GM23338 (cell line): ENCODE data around the gene PUM1. TPM values are rescaled to one million over a fixed set of nuclear protein-coding genes. Genes with fewer than 3 reads are reported as not detected.

ENCODE experiments used
- ATAC-seq: fragments of 200-7000 bp; cut with Tn5 transposase; 3 replicates; pipeline ENCODE4 v1.9.1; 2020
- DNase-seq: peaks from one replicate; pipeline ENCODE4 v3.0.0-alpha.2; 2015; ENCODE audit warnings: low spot score
- H2AFZ ChIP-seq: fragments of 200-600 bp; sonication (generic); 2 replicates; pipeline ENCODE4 v1.8.0; 2016; ENCODE audit warnings: antibody characterized with exemption, mild to moderate bottlenecking, moderate library complexity
- H3F3A ChIP-seq: fragments of 200-600 bp; sonication (generic); replicated peaks from 2 replicates; pipeline ENCODE4 v1.8.0; 2017; ENCODE audit warnings: antibody characterized with exemption, mixed run types, low read depth
- H3K27ac ChIP-seq: fragments of 200-600 bp; sonication (generic); 2 replicates; pipeline ENCODE4 v1.6.1; 2016; ENCODE audit warnings: low read depth
- H3K27me3 ChIP-seq: fragments of 200-600 bp; sonication (generic); 2 replicates; pipeline ENCODE4 v1.8.0; 2016; ENCODE audit warnings: mild to moderate bottlenecking, mixed run types, moderate library complexity; ENCODE audit not compliant: insufficient read depth
- H3K36me3 ChIP-seq: fragments of 200-600 bp; sonication (generic); 2 replicates; pipeline ENCODE4 v1.8.0; 2016; ENCODE audit warnings: mild to moderate bottlenecking; ENCODE audit not compliant: insufficient read depth
- H3K4me1 ChIP-seq: fragments of 200-600 bp; sonication (generic); 2 replicates; pipeline ENCODE4 v1.8.0; 2016; ENCODE audit warnings: mild to moderate bottlenecking, moderate library complexity; ENCODE audit not compliant: insufficient read depth
- H3K4me2 ChIP-seq: fragments of 200-600 bp; sonication (generic); 2 replicates; pipeline ENCODE4 v1.7.1; 2017; ENCODE audit warnings: mixed run types
- H3K4me3 ChIP-seq: fragments of 200-600 bp; sonication (generic); 2 replicates; pipeline ENCODE4 v1.6.1; 2016; ENCODE audit warnings: mixed run types
- H3K79me2 ChIP-seq: fragments of 200-600 bp; sonication (generic); replicated peaks from 2 replicates; pipeline ENCODE4 v1.8.0; 2017; ENCODE audit warnings: mild to moderate bottlenecking; ENCODE audit not compliant: insufficient read depth
- H3K9me2 ChIP-seq: fragments of 200-600 bp; sonication (generic); 2 replicates; pipeline ENCODE4 v1.8.0; 2017; ENCODE audit not compliant: insufficient read depth
- H4K20me1 ChIP-seq: fragments of 200-600 bp; sonication (generic); replicated peaks from 2 replicates; pipeline ENCODE4 v1.8.0; 2017; ENCODE audit warnings: mild to moderate bottlenecking; ENCODE audit not compliant: insufficient read depth
- H3K27ac Mint-ChIP-seq: 2 replicates; pipeline ENCODE4 v1.8.0; 2020; ENCODE audit warnings: inconsistent platforms, mild to moderate bottlenecking, moderate library complexity, mixed read lengths
- H3K27me3 Mint-ChIP-seq: 3 replicates; pipeline ENCODE4 v1.8.0; 2022; ENCODE audit warnings: low read depth, mild to moderate bottlenecking, moderate library complexity, mixed read lengths, inconsistent platforms; ENCODE audit not compliant: insufficient read depth, poor library complexity
- H3K36me3 Mint-ChIP-seq: 3 replicates; pipeline ENCODE4 v1.8.0; 2021; ENCODE audit warnings: low read depth, mild to moderate bottlenecking, inconsistent platforms, moderate library complexity, mixed read lengths
- H3K4me1 Mint-ChIP-seq: 3 replicates; pipeline ENCODE4 v1.8.0; 2020; ENCODE audit warnings: mild to moderate bottlenecking, inconsistent platforms, mixed read lengths
- H3K4me3 Mint-ChIP-seq: 3 replicates; pipeline ENCODE4 v1.8.0; 2021; ENCODE audit warnings: moderate library complexity, mild to moderate bottlenecking, inconsistent platforms, mixed read lengths
- H3K9me3 Mint-ChIP-seq: 3 replicates; pipeline ENCODE4 v1.8.0; 2020; ENCODE audit warnings: moderate library complexity, mild to moderate bottlenecking, inconsistent platforms, mixed read lengths
- CREB1 ChIP-seq: fragments of 250-450 bp; sonication (Bioruptor Pico); IDR thresholded peaks from 2 replicates; pipeline ENCODE4 v1.5.0; 2020; ENCODE audit warnings: low read depth, mild to moderate bottlenecking, moderate library complexity
- EZH2 ChIP-seq: fragments of 200-600 bp; sonication (generic); IDR thresholded peaks from one replicate; pipeline ENCODE4 v1.8.0; 2017; ENCODE audit warnings: antibody characterized with exemption, mild to moderate bottlenecking, low read depth; ENCODE audit not compliant: unreplicated experiment
- EZH2phosphoT487 ChIP-seq: fragments of 200-600 bp; sonication (generic); IDR thresholded peaks from one replicate; pipeline ENCODE4 v1.8.1; 2018; ENCODE audit warnings: antibody characterized with exemption; ENCODE audit not compliant: unreplicated experiment
- JUNB ChIP-seq: IDR thresholded peaks from one replicate; pipeline ENCODE4 v1.6.1; 2016; ENCODE audit warnings: antibody characterized with exemption; ENCODE audit not compliant: unreplicated experiment
- NANOG ChIP-seq: IDR thresholded peaks from 2 replicates; pipeline ENCODE4 v1.6.1; 2016; ENCODE audit warnings: antibody characterized with exemption, borderline replicate concordance
- STAT1 ChIP-seq: IDR thresholded peaks from one replicate; pipeline ENCODE4 v1.6.1; 2016; ENCODE audit warnings: antibody characterized with exemption; ENCODE audit not compliant: unreplicated experiment
- ZNF331 ChIP-seq: fragments of 250-450 bp; sonication (Bioruptor Pico); IDR thresholded peaks from 2 replicates; pipeline ENCODE4 v1.5.0; 2020; ENCODE audit warnings: low read depth, mild to moderate bottlenecking, moderate library complexity
- polyA plus RNA-seq: library from polyadenylated mRNA; unstranded; fragments of >200 nt; fragmentation: Nextera tagmentation; extraction: Ambion mirVana; gene quantifications from 2 replicates; pipeline ENCODE4 v1.2.1, GENCODE V29; 2016
- total RNA-seq: library from RNA; depleted of rRNA; stranded (reverse); fragments of >200 nt; shearing (Covaris generic); gene quantifications from 2 replicates; pipeline ENCODE4 v1.2.3, GENCODE V29; 2014
- TF ChIP-seq, protein P1 (sequence below), 2 experiments: fragments of 200-600 bp in 1 of 2; sonication (generic) in 1 of 2; conservative IDR thresholded peaks; 2 replicates each; pipeline versions ENCODE4 v1.5.1 to v1.6.1; 2016 to 2017; ENCODE audit warnings: antibody characterized with exemption in 2 of 2, low read depth in 2 of 2, mild to moderate bottlenecking in 2 of 2, moderate library complexity in 1 of 2
- TF ChIP-seq, protein P2 (sequence below): fragments of 250-450 bp; sonication (Bioruptor Pico); IDR thresholded peaks from 2 replicates; pipeline ENCODE4 v1.5.0; 2020; ENCODE audit warnings: mild to moderate bottlenecking, moderate library complexity
- TF ChIP-seq, protein P3 (sequence below): IDR thresholded peaks from 2 replicates; pipeline ENCODE4 v1.6.1; 2016; ENCODE audit warnings: antibody characterized with exemption
- TF ChIP-seq, protein P4 (sequence below): IDR thresholded peaks from one replicate; pipeline ENCODE4 v1.6.1; 2018; ENCODE audit warnings: antibody characterized with exemption; ENCODE audit not compliant: unreplicated experiment

Gene PUM1
- total and polyA plus RNA-seq, 2 experiments from 2014 or later: 44.4 to 117 TPM

DNA sequence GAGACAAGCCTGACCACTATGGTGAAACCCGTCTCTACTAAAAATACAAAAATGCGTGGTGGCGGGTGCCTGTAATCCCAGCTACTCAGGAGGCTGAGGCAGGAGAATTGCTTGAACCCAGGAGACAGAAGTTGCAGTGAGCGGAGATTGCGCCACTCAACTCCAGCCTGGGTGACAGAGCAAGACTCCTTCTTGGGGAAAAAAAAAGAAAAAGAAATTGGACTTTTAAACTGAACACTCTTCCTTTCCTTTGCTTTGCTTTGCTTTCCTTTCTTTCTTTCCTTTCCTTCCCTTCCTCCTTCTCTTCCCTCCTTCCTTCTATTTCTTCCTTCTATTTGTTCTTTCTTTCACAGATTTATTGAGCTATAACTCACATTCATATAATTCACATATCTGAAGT lies 43.3 kb upstream of the PUM1 start:
- Histone ChIP-seq H4K20me1 (no peaks in the 10 kb centered on the region), H3K9me2 (no peaks in the 10 kb centered on the region), H3F3A (peaks cover 10% of the 10 kb centered on the region; the same call in 1 of the 2 replicates), H3K36me3 (no peaks in the 10 kb centered on the region), H3K27ac (no peak overlapping the region), H3K4me2 (no peak overlapping the region), H3K27me3 (no peaks in the 10 kb centered on the region), H3K4me3 (no peak overlapping the region), H2AFZ (no peak overlapping the region; the same call in 1 of the 2 replicates), H3K4me1 (peaks cover 16% of the 10 kb centered on the region; the same call in 1 of the 2 replicates), H3K79me2 (no peaks in the 10 kb centered on the region)
- H3K9me3 Mint-ChIP-seq: no peaks in the 10 kb centered on the region
- H3K27ac Mint-ChIP-seq: no peak overlapping the region
- ATAC-seq (no peak), DNase-seq (no peak)
- peaks cover 13% of the 10 kb centered on the region for H3K4me1 Mint-ChIP-seq
- TF ChIP-seq STAT1 (no peak), ZNF331 (CRISPR knock-in tag) (no peak), EZH2phosphoT487 (no peak), NANOG (no peak), EZH2 (no peak), CREB1 (no peak), JUNB (no peak)
- TF ChIP-seq, protein P1, sequence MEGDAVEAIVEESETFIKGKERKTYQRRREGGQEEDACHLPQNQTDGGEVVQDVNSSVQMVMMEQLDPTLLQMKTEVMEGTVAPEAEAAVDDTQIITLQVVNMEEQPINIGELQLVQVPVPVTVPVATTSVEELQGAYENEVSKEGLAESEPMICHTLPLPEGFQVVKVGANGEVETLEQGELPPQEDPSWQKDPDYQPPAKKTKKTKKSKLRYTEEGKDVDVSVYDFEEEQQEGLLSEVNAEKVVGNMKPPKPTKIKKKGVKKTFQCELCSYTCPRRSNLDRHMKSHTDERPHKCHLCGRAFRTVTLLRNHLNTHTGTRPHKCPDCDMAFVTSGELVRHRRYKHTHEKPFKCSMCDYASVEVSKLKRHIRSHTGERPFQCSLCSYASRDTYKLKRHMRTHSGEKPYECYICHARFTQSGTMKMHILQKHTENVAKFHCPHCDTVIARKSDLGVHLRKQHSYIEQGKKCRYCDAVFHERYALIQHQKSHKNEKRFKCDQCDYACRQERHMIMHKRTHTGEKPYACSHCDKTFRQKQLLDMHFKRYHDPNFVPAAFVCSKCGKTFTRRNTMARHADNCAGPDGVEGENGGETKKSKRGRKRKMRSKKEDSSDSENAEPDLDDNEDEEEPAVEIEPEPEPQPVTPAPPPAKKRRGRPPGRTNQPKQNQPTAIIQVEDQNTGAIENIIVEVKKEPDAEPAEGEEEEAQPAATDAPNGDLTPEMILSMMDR (conservative IDR thresholded peaks at IDR 0.05; ENCODE audit: low read depth in 2 of 2): no peak
- TF ChIP-seq, protein P2, sequence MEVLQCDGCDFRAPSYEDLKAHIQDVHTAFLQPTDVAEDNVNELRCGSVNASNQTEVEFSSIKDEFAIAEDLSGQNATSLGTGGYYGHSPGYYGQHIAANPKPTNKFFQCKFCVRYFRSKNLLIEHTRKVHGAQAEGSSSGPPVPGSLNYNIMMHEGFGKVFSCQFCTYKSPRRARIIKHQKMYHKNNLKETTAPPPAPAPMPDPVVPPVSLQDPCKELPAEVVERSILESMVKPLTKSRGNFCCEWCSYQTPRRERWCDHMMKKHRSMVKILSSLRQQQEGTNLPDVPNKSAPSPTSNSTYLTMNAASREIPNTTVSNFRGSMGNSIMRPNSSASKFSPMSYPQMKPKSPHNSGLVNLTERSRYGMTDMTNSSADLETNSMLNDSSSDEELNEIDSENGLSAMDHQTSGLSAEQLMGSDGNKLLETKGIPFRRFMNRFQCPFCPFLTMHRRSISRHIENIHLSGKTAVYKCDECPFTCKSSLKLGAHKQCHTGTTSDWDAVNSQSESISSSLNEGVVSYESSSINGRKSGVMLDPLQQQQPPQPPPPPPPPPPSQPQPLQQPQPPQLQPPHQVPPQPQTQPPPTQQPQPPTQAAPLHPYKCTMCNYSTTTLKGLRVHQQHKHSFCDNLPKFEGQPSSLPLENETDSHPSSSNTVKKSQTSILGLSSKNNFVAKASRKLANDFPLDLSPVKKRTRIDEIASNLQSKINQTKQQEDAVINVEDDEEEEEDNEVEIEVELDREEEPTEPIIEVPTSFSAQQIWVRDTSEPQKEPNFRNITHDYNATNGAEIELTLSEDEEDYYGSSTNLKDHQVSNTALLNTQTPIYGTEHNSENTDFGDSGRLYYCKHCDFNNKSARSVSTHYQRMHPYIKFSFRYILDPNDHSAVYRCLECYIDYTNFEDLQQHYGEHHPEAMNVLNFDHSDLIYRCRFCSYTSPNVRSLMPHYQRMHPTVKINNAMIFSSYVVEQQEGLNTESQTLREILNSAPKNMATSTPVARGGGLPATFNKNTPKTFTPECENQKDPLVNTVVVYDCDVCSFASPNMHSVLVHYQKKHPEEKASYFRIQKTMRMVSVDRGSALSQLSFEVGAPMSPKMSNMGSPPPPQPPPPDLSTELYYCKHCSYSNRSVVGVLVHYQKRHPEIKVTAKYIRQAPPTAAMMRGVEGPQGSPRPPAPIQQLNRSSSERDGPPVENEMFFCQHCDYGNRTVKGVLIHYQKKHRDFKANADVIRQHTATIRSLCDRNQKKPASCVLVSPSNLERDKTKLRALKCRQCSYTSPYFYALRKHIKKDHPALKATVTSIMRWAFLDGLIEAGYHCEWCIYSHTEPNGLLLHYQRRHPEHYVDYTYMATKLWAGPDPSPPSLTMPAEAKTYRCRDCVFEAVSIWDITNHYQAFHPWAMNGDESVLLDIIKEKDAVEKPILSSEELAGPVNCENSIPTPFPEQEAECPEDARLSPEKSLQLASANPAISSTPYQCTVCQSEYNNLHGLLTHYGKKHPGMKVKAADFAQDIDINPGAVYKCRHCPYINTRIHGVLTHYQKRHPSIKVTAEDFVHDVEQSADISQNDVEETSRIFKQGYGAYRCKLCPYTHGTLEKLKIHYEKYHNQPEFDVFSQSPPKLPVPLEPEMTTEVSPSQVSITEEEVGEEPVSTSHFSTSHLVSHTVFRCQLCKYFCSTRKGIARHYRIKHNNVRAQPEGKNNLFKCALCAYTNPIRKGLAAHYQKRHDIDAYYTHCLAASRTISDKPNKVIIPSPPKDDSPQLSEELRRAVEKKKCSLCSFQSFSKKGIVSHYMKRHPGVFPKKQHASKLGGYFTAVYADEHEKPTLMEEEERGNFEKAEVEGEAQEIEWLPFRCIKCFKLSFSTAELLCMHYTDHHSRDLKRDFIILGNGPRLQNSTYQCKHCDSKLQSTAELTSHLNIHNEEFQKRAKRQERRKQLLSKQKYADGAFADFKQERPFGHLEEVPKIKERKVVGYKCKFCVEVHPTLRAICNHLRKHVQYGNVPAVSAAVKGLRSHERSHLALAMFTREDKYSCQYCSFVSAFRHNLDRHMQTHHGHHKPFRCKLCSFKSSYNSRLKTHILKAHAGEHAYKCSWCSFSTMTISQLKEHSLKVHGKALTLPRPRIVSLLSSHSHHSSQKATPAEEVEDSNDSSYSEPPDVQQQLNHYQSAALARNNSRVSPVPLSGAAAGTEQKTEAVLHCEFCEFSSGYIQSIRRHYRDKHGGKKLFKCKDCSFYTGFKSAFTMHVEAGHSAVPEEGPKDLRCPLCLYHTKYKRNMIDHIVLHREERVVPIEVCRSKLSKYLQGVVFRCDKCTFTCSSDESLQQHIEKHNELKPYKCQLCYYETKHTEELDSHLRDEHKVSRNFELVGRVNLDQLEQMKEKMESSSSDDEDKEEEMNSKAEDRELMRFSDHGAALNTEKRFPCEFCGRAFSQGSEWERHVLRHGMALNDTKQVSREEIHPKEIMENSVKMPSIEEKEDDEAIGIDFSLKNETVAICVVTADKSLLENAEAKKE: no peak
- TF ChIP-seq, protein P3, sequence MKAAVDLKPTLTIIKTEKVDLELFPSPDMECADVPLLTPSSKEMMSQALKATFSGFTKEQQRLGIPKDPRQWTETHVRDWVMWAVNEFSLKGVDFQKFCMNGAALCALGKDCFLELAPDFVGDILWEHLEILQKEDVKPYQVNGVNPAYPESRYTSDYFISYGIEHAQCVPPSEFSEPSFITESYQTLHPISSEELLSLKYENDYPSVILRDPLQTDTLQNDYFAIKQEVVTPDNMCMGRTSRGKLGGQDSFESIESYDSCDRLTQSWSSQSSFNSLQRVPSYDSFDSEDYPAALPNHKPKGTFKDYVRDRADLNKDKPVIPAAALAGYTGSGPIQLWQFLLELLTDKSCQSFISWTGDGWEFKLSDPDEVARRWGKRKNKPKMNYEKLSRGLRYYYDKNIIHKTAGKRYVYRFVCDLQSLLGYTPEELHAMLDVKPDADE: no peak
- TF ChIP-seq, protein P4, sequence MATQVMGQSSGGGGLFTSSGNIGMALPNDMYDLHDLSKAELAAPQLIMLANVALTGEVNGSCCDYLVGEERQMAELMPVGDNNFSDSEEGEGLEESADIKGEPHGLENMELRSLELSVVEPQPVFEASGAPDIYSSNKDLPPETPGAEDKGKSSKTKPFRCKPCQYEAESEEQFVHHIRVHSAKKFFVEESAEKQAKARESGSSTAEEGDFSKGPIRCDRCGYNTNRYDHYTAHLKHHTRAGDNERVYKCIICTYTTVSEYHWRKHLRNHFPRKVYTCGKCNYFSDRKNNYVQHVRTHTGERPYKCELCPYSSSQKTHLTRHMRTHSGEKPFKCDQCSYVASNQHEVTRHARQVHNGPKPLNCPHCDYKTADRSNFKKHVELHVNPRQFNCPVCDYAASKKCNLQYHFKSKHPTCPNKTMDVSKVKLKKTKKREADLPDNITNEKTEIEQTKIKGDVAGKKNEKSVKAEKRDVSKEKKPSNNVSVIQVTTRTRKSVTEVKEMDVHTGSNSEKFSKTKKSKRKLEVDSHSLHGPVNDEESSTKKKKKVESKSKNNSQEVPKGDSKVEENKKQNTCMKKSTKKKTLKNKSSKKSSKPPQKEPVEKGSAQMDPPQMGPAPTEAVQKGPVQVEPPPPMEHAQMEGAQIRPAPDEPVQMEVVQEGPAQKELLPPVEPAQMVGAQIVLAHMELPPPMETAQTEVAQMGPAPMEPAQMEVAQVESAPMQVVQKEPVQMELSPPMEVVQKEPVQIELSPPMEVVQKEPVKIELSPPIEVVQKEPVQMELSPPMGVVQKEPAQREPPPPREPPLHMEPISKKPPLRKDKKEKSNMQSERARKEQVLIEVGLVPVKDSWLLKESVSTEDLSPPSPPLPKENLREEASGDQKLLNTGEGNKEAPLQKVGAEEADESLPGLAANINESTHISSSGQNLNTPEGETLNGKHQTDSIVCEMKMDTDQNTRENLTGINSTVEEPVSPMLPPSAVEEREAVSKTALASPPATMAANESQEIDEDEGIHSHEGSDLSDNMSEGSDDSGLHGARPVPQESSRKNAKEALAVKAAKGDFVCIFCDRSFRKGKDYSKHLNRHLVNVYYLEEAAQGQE: no peak
- H3K4me3 Mint-ChIP-seq: no peak overlapping the region
- H3K27me3 Mint-ChIP-seq: peaks cover 2% of the 10 kb centered on the region
- H3K36me3 Mint-ChIP-seq: no peaks in the 10 kb centered on the region
